HUES64 (cell line): Measurements from ENCODE around the gene RASAL1.

ENCODE experiments used
- H3K27ac ChIP-seq: 2 replicates; pipeline ENCODE4 v1.7.0; 2013; ENCODE audit warnings: low read depth, low read length, inconsistent platforms
- H3K27me3 ChIP-seq: 2 replicates; pipeline ENCODE4 v1.6.1; 2013; ENCODE audit warnings: mild to moderate bottlenecking, low read length; ENCODE audit not compliant: insufficient read depth
- H3K36me3 ChIP-seq: 2 replicates; pipeline ENCODE4 v1.6.1; 2013; ENCODE audit warnings: mild to moderate bottlenecking, low read length; ENCODE audit not compliant: insufficient read depth
- H3K4me1 ChIP-seq: 2 replicates; pipeline ENCODE4 v1.6.1; 2013; ENCODE audit warnings: mild to moderate bottlenecking, low read length, moderate library complexity; ENCODE audit not compliant: insufficient read depth
- H3K4me3 ChIP-seq: 2 replicates; pipeline ENCODE4 v1.5.1; 2013; ENCODE audit warnings: mild to moderate bottlenecking, low read length, moderate library complexity
- H3K9ac ChIP-seq: 2 replicates; pipeline ENCODE4 v1.6.1; 2013; ENCODE audit warnings: mild to moderate bottlenecking, low read depth, low read length
- H3K9me3 ChIP-seq: 2 replicates; pipeline ENCODE4 v1.6.1; 2013; ENCODE audit warnings: low read depth, low read length; ENCODE audit not compliant: insufficient read depth
- WGBS: fragments of 150-250, 120-280 bp; methylation state at CpG from one replicate; pipeline ENCODE4 v1.1.7; 2013; ENCODE audit warnings: missing lambda C conversion rate; 5-methylcytosine and 5-hydroxymethylcytosine counted together

RASAL1 gene

DNA sequence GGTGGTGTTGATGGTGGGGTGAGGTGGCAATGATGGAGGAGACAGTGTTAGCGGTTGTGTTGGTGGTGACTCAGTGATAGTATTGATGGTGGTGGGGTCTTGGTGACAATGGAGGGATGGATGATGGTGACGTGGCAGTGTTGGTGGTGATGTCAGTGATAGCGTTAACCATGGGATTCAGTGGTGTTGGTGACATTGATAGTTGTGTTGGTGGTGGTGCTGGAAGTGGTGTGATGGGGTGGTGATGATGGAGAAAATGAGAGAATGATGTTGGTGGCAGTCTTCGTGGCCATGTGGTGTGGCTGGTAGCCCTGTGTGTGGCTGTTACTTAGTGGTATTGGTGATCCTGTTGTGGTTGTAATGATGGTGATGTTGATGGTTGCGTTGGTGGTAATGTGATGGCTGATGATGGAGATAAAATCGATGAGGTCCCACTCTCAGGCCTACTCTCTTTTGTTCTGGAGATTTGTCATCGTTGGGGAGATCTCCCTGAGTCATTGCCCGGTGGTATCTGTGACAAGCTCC, 76.4 kb downstream of the RASAL1 start:
- H3K36me3 ChIP-seq: no peaks in the 10 kb centered on the region
- no peaks in the 10 kb centered on the region for H3K9me3 ChIP-seq
- H3K27ac ChIP-seq: no peak overlapping the region
- WGBS: 90% methylated on average over 8 of the region's 8 CpGs
- peaks cover 39% of the 10 kb centered on the region for H3K27me3 ChIP-seq
- no peaks in the 10 kb centered on the region for H3K4me1 ChIP-seq
- H3K4me3 ChIP-seq: no peak overlapping the region
- H3K9ac ChIP-seq: no peak overlapping the region

DNA sequence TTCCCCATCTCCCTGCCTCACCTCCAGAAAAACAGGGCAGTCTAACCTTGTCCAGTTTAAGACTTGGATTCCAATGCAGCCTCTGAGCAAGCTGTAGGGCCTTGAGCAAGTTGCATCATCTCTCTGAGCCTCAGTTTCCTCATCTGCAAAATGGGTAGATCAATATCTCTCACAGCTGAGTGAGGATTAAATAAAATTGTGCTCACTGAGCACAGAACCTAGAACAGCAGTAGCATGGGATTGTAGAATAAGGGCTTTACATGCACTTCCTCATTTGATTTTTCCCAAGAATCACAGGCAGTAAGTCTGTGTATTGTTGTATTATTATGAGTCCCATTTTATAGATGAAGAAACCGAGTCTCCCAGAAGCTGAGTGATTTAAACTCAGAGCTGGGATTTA, 77.0 kb downstream of the RASAL1 start:
- H3K9me3 ChIP-seq: no peaks in the 10 kb centered on the region
- no peaks in the 10 kb centered on the region for H3K36me3 ChIP-seq
- 95% methylated on average over 1 of the region's 1 CpG for WGBS
- no peak overlapping the region for H3K9ac ChIP-seq
- no peaks in the 10 kb centered on the region for H3K4me1 ChIP-seq
- no peak overlapping the region for H3K4me3 ChIP-seq
- H3K27ac ChIP-seq: no peak overlapping the region
- peaks cover 42% of the 10 kb centered on the region for H3K27me3 ChIP-seq

DNA sequence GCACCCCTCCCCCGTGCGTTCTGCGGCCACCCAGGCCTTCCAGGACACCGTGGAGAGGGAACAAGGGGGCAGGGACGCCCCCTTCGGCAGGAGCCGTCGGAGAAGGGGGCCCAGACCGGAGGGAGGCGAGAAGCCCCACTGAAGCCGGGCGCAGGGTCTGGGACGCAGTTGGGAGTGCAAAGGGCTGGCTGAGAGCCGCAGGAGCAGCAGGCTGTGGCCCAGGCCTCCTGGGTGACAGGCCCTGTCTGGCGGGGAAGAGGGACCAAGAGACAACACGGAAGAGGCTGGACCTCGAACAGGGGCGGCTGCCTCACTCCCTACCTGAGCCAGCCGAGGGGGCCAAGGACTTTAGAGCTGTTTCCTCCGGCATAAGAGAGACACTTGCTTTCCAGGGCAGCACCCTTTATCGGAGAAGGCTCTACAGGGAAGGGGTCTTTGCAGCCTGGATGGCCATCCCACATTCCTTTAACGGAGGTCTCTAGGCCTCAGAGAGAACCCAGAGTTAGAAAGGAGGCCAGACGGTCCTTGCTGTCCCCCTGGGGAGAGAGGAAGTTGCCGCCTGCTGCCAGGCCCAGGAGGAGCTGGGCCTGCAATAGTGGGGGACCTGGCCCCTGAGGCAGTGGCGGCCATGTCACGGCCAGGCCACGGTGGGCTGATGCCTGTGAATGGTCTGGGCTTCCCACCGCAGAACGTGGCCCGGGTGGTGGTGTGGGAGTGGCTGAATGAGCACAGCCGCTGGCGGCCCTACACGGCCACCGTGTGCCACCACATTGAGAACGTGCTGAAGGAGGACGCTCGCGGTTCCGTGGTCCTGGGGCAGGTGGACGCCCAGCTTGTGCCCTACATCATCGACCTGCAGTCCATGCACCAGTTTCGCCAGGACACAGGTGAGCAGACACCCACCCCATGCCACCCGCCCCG, 77.7 kb downstream of the RASAL1 start:
- no peak overlapping the region for H3K9ac ChIP-seq
- WGBS: 63% methylated on average over 44 of the region's 44 CpGs
- H3K9me3 ChIP-seq: no peaks in the 10 kb centered on the region
- H3K36me3 ChIP-seq: no peaks in the 10 kb centered on the region
- H3K4me1 ChIP-seq: no peaks in the 10 kb centered on the region
- peaks cover 42% of the 10 kb centered on the region for H3K27me3 ChIP-seq
- peak overlapping the region; percentile 25; the same call in 1 of the 2 replicates for H3K4me3 ChIP-seq
- H3K27ac ChIP-seq: no peak overlapping the region; the same call in 1 of the 2 replicates

DNA sequence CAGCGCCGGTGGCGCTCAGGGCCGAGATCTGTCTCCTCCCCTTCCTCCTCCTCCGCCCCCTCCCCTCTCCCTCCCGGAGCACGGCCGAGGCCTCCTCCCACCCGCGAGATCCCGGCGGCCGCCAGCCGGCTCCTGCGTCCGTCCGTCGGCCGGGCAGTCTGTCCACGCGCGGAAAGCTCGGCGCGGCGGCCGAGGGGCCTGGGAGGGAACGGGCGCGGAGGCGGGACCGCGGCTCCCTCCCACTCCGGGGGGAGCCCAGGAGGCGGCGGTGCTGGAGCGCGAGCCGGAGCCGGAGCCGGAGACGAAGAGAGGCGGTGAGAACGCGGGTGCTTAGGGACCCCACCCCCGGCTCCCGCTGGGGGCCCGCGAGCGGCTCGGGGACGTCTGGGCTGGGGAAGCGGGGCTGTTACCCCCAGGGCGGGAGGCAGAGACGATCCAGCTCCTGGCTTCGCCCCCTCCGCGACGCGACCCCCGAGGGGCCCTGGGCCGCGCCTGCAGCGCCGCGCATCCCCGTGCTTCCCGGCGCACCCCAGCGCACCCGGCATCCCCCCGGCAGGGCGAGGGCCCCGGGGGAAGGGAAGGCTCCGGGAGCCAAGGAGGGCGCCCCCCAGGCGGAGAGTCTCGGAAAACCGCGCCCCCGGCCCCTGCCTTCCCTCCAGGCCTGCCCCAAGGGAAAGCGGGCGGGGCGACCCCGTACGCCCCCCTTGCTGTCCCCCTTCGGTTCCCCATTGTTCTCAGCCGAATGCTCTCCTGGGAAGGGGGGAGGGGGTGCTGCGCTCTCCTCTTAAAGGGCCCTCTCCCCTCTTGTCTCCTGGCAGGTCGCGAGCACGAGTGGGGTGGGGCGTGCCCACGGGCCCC, 78.7 kb downstream of the RASAL1 start, which contains the start of gene DTX1:
Gene DTX1, plus strand, starts transcription at position 100 of the 858 bp plus-strand sequence. CDS start 1,463 bp downstream, outside the sequence.
- H3K36me3 ChIP-seq: no peaks in the 10 kb centered on the region
- H3K9ac ChIP-seq: peak within 1 kb of the TSS; percentile 51; the same call in 1 of the 2 replicates
- WGBS: 1% methylated on average over 85 of the region's 94 CpGs
- H3K4me1 ChIP-seq: no peaks in the 10 kb centered on the region
- peak within 1 kb of the TSS; percentile 66 for H3K4me3 ChIP-seq
- H3K27ac ChIP-seq: no peak within 1 kb of the TSS
- H3K27me3 ChIP-seq: peaks cover 42% of the 10 kb centered on the region
- H3K9me3 ChIP-seq: no peaks in the 10 kb centered on the region

DNA sequence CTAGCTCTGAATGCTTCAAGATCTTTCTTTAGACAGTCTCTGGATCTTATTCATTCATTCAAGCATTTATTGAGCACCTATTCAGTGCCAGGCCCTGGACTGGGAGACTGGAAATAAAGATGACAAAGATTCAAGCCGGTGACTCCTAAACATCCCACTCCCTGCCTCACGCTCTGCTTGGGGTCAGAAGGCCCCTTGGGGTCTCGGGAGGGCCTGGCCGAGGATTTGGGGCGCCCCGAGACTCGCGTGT, 79.3 kb downstream of the RASAL1 start:
- 24% methylated on average over 8 of the region's 8 CpGs for WGBS
- peak overlapping the region; percentile 66 for H3K4me3 ChIP-seq
- no peaks in the 10 kb centered on the region for H3K9me3 ChIP-seq
- no peaks in the 10 kb centered on the region for H3K4me1 ChIP-seq
- H3K27me3 ChIP-seq: peaks cover 42% of the 10 kb centered on the region
- H3K27ac ChIP-seq: no peak overlapping the region
- no peaks in the 10 kb centered on the region for H3K36me3 ChIP-seq
- no peak overlapping the region for H3K9ac ChIP-seq

DNA sequence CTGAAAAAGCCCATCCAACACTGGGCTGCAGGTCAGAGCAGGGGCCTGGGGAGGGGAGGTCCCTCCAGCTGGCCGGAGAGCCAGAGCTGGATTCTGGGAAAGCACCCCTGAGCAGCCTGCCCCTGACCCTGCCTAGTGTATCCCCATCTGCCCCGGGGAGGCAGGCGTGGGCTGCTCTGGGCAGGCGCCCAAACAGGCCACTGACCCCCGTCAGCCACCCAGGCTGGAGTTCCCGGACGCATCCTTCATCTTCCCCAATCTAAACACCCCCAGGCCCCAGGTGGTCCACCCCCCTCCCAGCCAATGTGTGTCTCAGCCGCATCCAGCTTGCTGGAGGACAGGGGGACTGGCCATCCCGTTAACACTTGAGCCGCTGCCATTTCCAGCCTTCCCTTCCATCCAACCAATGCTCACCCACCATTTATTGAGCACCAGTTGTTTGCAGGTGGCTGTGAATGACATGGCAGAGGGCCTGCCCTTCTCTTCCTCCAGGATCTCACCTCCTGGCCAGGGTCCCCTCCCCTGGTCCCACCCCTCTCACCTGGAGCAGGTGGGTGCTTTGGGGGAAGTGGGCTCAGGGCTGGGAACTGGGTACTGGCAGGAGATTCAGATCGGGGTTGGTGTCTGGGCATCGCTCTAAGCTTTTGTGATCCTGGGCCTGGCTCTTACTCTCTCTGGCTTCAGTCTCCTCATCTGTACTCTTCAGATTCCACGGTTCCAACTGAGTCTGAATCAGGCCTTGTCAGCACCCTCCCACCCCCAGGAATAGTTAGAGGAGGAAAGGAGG, 79.8 kb downstream of the RASAL1 start:
- Histone ChIP-seq H3K27me3 (peaks cover 42% of the 10 kb centered on the region), H3K36me3 (no peaks in the 10 kb centered on the region), H3K4me3 (peak overlapping the region; percentile 66), H3K4me1 (no peaks in the 10 kb centered on the region), H3K9me3 (no peaks in the 10 kb centered on the region), H3K27ac (no peak overlapping the region), H3K9ac (no peak overlapping the region)
- WGBS: 75% methylated on average over 13 of the region's 13 CpGs

DNA sequence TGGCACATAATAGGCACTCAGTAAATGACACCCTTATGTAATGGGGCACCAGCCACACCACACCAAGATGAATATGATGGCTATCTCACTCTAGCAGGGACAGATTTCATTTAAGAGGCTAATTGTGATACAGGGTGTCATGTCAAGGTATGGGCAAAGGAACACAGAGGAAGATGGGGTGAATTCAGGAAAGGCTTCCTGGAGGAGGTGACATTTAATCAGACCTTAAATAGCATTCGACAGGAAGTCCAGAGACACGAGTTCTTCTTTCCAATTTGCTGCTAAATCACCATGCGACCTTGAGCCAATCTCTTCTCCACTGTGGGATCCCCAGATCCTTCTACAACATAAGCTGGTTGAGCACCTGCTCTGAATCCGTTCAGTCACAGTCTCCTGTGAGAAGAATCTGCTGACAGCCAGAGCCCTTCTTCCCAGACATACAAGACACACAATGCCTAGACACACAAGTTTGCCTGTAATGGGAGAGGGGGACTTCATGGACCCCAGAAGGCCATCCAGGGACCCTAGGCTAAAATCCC, 80.5 kb downstream of the RASAL1 start:
- WGBS: 69% methylated on average over 4 of the region's 4 CpGs
- H3K9ac ChIP-seq: no peak overlapping the region
- no peaks in the 10 kb centered on the region for H3K36me3 ChIP-seq
- H3K27me3 ChIP-seq: peaks cover 42% of the 10 kb centered on the region
- H3K27ac ChIP-seq: no peak overlapping the region
- H3K4me3 ChIP-seq: no peak overlapping the region
- H3K9me3 ChIP-seq: no peaks in the 10 kb centered on the region
- no peaks in the 10 kb centered on the region for H3K4me1 ChIP-seq

DNA sequence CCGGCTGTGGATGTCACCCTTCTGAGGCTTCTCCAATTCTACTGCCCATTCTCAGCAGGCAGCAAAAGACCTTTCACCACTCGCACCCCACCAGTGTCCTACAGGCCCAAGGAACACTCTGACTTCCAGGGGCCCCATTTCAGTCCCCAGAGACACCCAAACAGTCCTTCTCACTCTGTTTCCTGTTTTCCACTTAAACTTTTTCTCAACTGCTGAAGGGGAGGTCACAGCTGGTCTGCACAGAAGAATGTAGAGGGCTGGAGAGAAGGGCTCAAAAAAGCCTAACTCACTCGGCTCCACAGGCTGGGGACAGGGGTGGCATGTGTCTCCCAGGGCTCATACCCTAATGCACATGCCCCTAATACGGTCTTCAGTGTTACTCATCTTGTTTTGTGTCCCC, 83.2 kb downstream of the RASAL1 start:
- no peaks in the 10 kb centered on the region for H3K9me3 ChIP-seq
- no peak overlapping the region for H3K9ac ChIP-seq
- WGBS: 77% methylated on average over 4 of the region's 4 CpGs
- H3K27me3 ChIP-seq: peaks cover 40% of the 10 kb centered on the region
- H3K36me3 ChIP-seq: no peaks in the 10 kb centered on the region
- no peak overlapping the region for H3K27ac ChIP-seq
- H3K4me1 ChIP-seq: no peaks in the 10 kb centered on the region
- H3K4me3 ChIP-seq: no peak overlapping the region

DNA sequence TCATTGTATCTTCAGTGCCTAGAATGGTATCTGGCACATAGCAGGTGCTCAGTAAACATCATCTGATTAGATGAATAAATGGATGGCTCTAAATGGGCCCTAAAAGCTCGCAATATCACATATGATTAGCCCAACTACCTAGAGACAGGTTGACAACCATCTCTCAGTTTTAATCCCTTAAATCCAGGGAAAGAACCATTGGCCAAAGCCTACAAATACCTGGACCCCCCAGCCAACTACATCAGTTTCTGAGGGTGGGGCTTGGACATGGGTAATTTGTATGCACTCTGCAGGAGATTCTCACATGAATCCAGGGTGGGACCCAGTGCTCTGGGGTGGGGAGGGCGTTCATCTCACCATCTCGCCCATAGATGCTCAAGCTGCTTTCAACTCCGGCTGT, 83.8 kb downstream of the RASAL1 start:
- WGBS: 94% methylated on average over 4 of the region's 4 CpGs
- no peak overlapping the region for H3K27ac ChIP-seq
- H3K4me1 ChIP-seq: no peaks in the 10 kb centered on the region
- no peaks in the 10 kb centered on the region for H3K36me3 ChIP-seq
- H3K9me3 ChIP-seq: no peaks in the 10 kb centered on the region
- H3K27me3 ChIP-seq: peaks cover 35% of the 10 kb centered on the region
- no peak overlapping the region for H3K4me3 ChIP-seq
- no peak overlapping the region for H3K9ac ChIP-seq

DNA sequence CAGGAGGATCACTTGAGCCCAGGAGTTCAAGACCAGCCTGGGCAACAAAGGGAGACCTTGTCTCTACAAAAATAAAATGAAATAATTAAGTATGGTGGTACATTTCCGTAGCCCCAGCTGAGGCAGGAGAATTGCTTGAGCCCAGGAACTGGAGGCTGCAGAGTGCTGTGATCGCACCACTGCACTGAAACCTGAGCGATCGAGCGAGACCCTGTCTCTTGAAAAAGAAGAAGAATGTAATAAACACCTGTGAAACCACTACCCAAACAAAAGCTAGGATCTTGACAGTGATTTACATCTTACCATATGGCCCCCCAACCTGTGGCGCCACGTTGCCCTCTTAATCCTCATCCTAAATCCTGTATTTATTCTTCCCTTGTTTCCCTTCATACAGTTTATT, 84.8 kb downstream of the RASAL1 start:
- Histone ChIP-seq H3K4me1 (no peaks in the 10 kb centered on the region), H3K27ac (no peak overlapping the region), H3K27me3 (peaks cover 26% of the 10 kb centered on the region), H3K36me3 (no peaks in the 10 kb centered on the region), H3K9ac (no peak overlapping the region), H3K4me3 (no peak overlapping the region), H3K9me3 (no peaks in the 10 kb centered on the region)
- 86% methylated on average over 7 of the region's 7 CpGs for WGBS
